ENCODE results near the gene SEMA7A. TPM values are rescaled to one million over a fixed set of nuclear protein-coding genes. Genes with fewer than 3 reads are reported as not detected.
"Not testable (repeated sequence)": the region's sequence is repeated elsewhere in the genome, so short reads cannot be mapped to it uniquely, and the experiment has no call there.

The SEMA7A gene
- polyA plus RNA-seq, 4 donors = 5.9 to 16.8 (median 6.7) TPM

DNA sequence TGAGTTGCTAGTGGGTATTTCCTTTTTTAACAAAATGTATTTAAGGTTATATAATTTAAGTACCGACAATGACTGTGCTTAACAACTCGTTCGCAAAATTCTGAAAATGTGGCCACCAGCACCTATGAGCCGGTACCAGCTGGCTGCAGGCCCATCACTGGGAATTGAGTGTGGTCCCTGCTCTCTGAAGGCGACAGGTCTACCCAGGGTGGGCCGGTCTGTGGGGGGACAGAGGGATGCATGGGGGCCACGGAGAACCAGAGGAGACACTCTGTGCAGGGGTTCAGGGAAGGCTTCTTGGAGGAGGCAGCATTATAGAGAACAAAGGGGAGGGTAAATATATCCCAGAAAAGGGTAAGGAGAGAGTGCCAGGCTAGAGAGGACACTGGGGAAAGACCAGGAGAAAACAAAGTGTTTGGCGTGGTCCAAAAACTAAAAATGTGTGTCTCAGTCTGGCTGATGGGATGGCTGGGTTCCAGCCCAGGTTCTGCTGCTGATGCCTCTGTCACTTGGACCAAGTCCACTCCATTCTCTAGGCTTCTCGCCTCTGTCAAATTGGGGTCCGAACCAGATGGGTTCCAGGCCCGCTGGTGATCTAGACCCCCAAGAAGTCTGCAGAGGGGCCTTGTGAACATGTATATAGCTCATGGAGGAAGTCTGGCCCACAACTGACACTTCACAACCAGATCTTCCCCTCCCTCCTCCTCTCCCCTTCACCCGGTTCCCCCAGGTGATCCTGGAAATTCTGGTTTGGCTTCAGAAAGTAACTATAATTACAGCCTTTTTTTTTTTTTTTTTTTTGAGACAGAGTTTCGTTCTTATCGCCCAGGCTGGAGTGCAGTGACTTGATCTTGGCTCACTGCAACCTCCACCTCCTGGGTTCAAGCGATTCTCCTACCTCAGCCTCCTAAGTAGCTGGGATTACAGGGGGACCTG lies 55.7 kb downstream of the SEMA7A start:
- no peak for DNase-seq (ENCODE audit: low read depth in 4 of 4, low spot score in 3 of 4)

DNA sequence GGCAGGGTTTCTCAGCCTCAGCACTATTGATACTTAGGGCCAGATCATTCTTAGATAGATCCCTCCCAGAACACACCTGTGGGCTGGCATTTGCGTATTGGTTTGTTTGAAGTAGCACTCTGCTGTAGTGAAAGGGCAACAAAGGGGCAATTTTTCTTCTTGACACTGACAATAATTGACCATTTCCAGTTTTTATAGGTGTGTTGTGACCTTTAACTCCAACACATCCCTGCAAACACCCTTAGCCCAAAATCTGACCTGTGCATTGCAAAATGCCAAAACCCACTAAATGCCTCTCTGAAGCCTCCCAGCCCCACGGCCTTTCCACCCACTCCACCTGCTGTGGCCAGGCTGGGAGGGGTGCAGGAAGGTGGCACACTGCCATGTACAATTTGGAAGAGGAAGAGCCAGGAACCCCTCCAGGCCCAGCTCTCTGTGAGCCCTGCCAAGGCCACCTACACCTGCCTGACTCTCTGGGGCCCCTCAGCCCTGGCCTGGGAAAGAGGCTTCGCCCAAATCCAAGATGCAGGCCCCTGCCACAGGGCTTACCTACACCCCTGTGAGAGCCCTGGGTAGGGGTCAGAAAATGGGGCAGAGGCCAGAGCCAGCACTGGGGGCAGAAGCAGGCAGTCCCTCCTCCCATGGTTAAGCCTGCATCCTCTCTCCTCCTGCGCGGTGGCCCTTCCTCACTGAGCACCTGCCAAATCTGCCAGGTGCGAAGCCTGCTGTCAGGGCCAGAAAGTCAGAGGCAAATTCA lies 56.8 kb downstream of the SEMA7A start:
- DNase-seq (ENCODE audit: low read depth in 4 of 4, low spot score in 3 of 4) = no peak

DNA sequence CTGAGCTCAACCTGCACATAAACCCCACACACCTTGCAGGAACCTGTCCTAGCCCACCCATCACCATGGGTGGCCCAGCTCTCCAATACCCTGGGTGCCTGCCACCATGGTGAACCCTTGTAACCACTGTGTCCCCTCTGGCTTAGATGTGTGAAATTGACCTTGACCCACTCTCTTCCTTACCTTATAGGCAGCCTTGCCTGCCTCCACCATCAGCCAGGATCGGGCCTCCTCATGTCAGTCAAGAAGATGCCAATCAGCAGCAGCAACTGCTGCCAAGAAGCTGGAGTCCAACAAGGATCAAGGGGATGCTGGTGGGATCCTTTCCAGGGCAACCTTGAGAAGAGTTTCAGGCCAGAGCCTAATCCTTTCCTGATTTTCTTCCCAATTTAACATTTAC lies 57.5 kb downstream of the SEMA7A start:
- DNase-seq (ENCODE audit: low read depth in 4 of 4, low spot score in 3 of 4) = no peak

DNA sequence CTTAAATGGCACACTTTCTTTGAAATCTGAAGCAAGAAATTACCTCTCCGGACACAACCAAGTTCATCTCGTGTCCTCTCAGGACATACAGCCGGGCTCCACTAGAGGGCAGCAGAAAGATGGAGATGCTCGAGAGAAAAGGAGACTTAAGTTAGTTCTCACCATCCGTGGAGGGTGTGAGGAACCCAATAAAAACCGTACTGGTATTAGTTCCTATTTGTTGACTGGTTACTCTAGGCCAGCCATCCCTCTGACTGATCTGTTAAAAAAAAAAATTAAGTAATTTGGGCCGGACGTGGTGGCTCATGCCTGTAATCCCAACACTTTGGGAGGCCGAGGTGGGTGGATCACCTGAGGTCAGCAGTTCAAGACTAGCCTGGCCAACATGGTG lies 58.5 kb downstream of the SEMA7A start:
- DNase-seq (ENCODE audit: low read depth in 4 of 4, low spot score in 3 of 4) = peak in 1 of 4 donors; percentile 63

DNA sequence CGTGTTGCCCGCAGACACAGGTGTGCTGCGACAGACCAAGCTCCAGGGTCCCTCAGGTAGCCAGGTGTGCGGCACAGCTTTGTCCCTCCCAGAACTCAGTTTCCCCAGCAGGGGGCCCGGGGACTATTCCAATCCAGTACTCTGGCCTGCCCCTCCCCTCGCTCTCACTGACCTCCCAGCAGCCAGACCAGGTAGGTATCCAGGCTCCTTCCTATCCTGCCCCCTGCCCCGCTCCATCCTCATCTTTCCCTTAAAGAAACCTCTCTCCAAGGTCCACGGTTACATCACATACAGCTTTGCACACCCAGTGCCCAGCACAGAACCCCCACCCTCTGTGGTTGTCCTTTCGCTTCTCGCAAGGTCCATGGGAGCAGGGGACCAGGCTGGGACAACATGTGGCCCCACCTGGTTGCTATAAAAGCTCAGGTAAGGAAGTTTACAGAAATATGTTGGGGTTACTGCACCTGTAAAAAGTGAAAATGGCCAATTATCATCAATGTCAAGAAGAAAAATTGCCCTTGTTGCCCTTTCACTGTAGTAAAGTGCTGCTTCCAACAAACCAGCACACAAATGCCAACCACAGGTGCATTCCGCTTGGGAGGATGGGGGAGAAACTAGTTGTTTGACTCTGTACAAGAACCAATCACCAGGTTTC lies 59.0 kb downstream of the SEMA7A start:
- DNase-seq (ENCODE audit: low read depth in 4 of 4, low spot score in 3 of 4) = no peak

DNA sequence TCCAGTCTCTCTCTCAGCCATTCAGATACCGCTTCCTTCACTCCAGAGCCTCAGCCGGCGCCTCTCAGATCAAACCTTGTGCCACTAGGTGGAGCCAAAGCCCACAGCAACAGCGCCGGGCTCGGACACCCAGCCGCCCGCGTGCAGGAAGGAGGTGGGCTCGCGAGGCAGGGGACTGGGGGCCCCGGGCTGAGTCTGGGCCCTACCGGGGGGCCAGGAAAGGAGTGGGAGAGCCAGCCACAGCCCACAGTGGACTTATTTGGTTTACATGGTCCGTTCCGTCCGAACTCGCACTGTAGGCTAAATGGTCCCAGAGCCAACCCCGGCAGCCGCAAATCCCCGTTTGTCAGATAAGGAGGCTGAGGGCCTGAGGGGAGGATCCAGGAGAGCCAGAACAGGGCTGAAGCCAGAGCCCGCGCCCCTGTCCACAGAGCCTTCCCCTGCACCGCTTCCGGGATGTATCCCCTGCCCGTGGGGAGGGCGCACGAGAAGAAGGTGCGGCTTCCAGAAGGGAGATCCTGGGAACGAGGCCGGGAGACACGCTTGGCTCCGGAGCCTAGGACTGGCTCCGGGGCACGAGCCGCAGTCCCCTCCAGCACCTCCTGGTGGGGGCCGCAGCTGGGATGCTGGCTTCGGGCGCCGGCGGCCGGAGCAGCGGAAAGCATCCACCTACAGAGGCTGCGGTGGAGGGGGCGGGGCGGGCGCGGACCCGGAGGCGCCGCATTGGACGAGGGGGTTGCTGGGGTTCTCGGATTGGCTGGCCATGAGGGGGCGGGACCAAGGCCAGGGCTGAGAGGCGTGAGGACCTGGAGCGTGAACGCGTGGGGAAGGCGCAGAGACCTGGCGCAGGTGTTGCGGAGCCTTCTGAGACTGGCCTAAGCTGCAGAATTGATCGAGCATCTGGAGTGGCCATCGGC lies 59.8 kb downstream of the SEMA7A start:
- peak in 3 of 4 donors; percentile 71 to 77 (median 75) for DNase-seq (ENCODE audit: low read depth in 4 of 4, low spot score in 3 of 4)

DNA sequence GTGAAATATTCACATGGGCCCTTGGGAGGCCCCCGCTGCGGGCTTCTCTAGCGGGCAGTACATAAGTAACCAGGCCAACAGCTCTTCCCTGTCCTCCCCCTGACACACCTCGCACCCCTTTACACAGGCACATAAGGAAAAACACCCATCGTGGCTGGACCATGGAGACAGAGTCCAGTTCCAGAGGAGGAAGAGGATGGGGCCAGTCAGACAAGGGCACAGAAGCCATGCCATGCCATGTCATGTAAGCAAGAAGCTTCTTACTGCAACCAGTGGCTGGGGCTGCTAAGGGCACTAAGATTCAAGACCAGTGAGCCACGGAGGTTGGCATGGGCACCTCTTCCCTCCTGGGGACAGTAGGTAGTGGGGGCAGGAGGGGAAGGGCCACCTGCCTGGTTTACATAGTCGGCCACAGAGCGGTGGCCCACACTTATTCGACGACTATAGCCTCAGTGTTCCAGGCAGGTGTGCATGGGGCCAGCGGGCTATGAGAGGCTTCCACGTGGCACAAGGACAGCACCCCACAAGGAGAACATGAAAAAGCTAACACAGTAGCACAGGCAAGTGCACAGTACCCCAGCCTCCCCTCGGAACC lies 60.6 kb downstream of the SEMA7A start:
- DNase-seq (ENCODE audit: low read depth in 4 of 4, low spot score in 3 of 4) = no peak

DNA sequence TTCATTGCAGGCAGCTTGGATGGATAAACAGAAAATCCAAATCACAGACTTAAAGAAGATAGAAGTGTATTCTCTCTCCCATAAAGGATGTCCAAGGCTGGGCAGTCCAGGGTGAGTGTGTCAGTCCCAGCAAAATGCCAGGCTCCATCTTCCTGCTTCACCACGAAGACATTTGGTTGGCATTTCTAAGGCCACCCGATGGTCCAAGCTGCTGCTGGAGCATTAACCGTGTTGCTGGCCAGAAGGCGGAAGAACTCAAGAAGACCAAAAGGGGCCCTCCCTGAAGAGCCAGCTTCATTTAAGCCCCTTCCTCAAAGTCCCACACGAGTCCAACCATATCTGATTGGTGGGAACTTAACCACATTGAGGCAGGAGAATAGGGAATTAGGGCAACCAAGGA lies 63.3 kb downstream of the SEMA7A start:
- DNase-seq (ENCODE audit: low read depth in 4 of 4, low spot score in 3 of 4) = no peak

DNA sequence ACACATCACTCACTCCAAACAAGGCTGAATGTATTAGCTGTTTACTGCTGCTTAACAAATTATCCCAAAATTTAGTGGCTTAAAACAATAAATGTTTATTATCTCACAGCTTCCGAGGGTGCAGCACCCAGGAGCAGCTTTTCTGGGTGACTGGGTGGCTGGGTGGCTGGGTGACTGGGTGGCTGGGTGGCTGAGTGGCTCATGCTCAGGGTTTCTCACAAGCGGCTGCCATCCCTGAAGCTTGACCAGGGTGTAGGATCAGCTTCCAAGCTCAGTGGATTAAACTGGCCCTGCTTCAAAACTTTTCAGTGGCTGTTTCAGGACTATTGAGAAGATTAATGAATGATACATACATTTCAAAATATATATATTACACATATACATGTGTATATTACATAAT lies 64.0 kb downstream of the SEMA7A start:
- DNase-seq (ENCODE audit: low read depth in 4 of 4, low spot score in 3 of 4) = no peak

DNA sequence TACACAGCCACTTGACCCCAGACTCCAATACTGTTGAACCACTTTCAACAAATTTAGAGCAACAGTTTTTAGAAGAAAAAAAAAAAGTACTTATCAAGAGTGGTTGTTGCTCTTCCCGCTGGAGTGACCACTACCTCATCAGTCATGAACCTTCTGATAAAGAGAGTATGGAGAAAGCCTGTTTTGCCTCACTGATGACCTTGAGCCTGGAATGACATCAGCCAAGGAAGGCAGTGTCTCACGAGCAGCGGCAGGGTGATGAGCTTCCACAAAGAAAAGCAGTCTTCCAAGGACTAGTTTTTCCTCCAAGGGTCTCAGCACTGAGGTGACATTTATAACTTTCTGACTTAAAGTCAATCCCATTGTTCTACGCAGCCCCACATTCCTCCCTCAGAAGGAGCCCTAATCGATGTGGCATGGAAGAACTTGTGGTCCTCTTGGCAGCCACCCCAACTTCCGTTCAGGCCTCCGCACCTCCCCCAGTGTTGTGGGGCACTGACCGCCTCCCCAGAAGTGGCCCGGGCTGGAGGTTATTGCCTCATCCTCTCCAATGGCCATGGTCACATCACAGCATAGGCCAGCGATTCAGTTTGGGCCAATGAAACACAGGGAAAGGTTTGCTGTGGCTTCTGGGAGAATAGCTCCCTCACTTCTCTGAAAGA lies 64.5 kb downstream of the SEMA7A start:
- no peak for DNase-seq (ENCODE audit: low read depth in 4 of 4, low spot score in 3 of 4)

DNA sequence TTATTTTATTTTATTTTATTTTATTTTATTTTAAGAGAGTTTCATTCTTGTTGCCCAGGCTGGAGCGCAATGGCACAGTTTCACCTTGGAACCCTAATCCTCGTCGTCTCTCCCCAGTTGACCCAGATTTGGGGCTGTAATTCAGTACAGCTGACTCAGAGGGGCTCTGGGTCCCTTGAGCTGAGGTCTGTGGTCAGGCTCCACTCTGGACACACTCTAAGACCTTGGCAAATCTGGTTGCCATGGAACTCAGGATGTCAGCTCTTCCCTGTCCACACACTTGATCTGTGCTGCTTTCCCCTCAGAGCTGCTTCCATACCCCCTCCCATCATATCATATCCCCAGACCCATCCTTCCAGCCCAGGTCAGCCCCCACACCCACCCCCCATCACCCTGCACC lies 65.6 kb downstream of the SEMA7A start:
- no peak for DNase-seq (ENCODE audit: low read depth in 4 of 4, low spot score in 3 of 4)

DNA sequence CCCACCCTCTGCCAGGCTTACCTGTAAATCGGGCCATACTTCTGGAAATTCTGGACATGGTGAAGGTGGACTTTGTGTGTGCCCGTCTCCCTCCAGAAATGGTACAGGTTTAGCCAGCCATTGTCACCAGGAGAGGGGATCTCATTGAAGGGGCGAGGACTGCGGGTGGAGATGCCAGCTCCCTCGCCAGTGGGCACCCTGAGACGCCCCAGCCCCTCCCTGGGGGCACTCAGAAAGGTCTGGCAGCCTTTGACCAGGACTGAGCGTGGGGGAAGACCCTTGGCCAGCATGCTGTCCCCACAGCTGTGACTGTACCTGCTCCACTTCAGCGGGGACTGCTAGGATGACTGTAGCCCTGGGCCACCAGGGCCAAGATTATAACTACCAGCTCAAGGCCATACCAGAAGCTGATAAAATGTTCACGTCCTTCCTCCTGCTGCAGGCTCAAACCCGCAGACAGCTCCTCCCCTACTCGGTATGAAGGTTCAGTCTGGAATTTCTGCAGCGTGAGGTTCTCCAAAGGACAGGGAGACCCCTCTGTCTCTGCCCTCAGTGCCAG lies 66.4 kb downstream of the SEMA7A start, which contains the start of gene CYP11A1:
CYP11A1 (minus strand) TSS at position 351 of the 559 bp plus-strand sequence; CDS start at position 290, 61 bp downstream.
- DNase-seq (ENCODE audit: low read depth in 4 of 4, low spot score in 3 of 4) = no peak

DNA sequence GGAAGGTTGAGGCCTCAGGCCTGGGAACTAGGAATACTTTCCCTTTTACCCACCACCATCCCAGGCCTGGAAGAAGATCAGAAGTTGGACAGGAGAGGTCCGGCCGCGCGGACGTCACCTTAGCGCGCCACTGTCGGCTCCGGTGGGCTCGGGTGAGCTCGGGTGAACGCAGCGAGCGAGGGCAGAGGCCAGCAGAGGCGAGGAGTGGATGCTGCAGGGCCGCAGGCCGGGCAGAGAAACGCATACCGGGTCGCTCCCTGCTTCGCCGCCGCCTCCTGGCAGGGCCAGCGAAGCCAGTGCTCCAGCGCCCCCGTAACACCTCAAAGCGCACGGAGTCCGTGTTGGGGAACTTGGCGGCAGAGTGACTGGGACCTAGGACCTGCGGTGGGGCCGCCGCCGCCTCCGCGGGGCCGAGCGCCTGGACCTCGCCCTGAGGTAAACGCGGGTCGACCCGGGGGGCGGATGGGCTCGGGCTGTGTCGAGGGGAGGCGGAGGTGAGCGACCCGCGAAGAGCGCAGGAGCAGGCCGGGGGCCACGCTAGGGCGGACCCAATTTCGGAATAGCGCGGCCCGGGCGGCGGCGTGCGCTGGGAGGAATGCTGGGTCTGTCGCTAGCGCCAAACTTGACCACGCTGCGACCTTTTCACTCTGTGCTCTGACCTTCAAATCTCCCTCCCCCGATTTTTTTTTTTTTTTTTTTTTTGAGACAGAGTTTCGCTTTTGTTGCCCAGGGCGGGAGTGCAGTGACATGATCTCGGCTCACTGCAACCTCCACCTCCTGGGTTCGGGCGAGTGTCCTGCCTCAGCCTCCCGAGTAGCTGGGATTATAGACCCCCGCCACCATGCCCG lies 67.9 kb downstream of the SEMA7A start:
- DNase-seq (ENCODE audit: low read depth in 4 of 4, low spot score in 3 of 4) = no peak

DNA sequence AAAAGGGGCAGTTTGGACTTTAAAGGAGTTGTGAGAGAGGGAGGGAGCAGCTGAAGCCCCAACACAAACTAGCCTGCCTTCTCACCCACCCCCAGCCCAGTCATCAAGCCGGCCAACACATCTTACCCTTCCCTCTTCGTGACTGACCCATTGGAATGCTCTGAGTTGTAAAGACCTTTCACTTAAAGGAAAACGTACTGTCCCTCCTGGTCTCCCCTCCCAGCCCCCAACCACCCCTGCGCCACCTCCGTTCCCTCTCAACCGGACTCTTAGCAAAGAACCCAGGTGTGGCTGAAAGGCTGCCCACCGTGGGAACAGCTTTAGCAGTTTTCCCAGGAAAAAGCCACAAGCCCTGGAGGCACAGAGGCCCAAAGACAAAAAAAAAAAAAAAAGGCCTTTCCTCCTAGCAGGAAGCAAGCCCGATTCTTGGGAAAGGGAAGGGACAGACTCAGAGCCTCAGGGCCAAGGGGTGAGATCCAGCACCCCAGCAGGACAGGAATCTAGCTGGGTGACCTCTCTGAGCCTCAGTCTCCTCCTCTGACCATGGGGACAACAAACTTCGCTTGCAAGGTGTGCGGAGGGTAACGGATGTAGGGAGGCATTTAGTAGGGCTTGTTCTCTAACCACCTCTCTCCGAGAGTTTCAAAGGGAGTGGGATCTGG lies 68.7 kb downstream of the SEMA7A start:
- no peak for DNase-seq (ENCODE audit: low read depth in 4 of 4, low spot score in 3 of 4)

DNA sequence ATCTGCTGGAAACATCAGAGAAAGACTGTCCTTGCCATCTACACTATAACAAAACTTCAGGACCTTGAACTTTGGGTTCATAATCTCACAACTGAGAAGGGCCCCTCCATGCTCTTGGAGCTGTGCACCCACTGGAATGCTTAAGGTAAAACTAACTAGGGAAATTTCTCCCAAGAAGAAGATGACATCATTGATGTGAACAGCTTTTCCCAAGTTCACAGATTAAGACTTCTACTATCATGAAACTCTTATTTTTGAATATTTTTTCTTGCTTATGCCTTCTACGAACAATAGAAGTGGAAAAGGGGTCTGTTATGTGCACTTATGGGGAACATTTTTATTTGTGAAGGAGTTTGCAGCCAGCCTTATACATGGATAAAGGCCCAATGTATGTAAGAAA lies 71.3 kb downstream of the SEMA7A start:
- DNase-seq (ENCODE audit: low read depth in 4 of 4, low spot score in 3 of 4) = no peak

DNA sequence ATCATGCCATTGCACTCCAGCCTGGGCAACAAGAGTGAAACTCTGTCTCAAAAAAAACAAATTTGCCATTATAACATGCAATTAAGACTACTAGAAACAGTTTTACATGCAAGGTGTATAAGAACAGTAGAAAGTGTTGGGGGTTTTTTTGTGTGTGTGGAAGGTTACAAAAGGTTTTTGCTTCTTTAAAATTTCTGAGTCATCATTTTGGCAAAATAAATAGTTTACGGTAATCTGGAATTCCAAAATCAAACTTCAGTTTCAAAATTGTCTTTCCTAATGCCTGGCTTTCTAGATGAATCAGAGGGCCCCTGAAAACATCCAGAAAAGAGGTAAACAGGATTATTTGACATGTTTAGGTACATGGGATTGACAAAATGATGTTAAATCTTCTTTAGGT lies 72.9 kb downstream of the SEMA7A start:
- DNase-seq (ENCODE audit: low read depth in 4 of 4, low spot score in 3 of 4) = not testable (repeated sequence)

DNA sequence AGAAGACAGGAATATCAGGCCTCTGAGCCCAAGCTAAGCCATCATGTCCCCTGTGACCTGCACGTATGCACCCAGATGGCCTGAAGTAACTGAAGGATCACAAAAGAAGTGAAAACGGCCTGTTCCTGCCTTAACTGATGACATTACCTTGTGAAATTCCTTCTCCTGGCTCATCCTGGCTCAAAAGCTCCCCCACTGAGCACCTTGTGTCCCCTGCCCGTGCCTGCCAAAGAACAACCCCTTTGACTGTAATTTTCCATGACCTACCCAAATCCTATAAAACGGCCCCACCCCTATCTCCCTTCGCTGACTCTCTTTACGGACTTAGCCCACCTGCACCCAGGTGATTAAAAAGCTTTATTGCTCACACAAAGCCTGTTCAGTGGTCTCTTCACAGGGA lies 74.4 kb downstream of the SEMA7A start:
- not testable (repeated sequence) for DNase-seq (ENCODE audit: low read depth in 4 of 4, low spot score in 3 of 4)

Data from left renal pelvis (tissue), 4 donors.